ENCODE results near the gene ARHGEF17.

Gene ARHGEF17

GRCh38 chr11:73404048-73404447 is 96.0 kb downstream of the ARHGEF17 start:
- DNase-seq (ENCODE audit: extremely low read depth in 1 of 2, low read depth in 1 of 2): no peak

- no peak for DNase-seq (ENCODE audit: extremely low read depth in 1 of 2, low read depth in 1 of 2)
Observed at GRCh38 chr11:73404506-73405145, 96.5 kb downstream of the ARHGEF17 start.

GRCh38 chr11:73405146-73405510 is 97.1 kb downstream of the ARHGEF17 start:
- no peak for DNase-seq (ENCODE audit: extremely low read depth in 1 of 2, low read depth in 1 of 2)

- DNase-seq (ENCODE audit: extremely low read depth in 1 of 2, low read depth in 1 of 2): no peak
Observed at GRCh38 chr11:73406131-73406530, 98.1 kb downstream of the ARHGEF17 start.

GRCh38 chr11:73406619-73407018 is 98.5 kb downstream of the ARHGEF17 start:
- no peak for DNase-seq (ENCODE audit: extremely low read depth in 1 of 2, low read depth in 1 of 2)

- DNase-seq (ENCODE audit: extremely low read depth in 1 of 2, low read depth in 1 of 2): no peak
Observed at GRCh38 chr11:73409431-73409830, 101.4 kb downstream of the ARHGEF17 start.

- no peak for DNase-seq (ENCODE audit: extremely low read depth in 1 of 2, low read depth in 1 of 2)
Observed at GRCh38 chr11:73410627-73411026, 102.6 kb downstream of the ARHGEF17 start.

- DNase-seq (ENCODE audit: extremely low read depth in 1 of 2, low read depth in 1 of 2): no peak
Observed at GRCh38 chr11:73411031-73411430, 103.0 kb downstream of the ARHGEF17 start.

- DNase-seq (ENCODE audit: extremely low read depth in 1 of 2, low read depth in 1 of 2): no peak
Observed at GRCh38 chr11:73412308-73412707, 104.2 kb downstream of the ARHGEF17 start.

- no peak for DNase-seq (ENCODE audit: extremely low read depth in 1 of 2, low read depth in 1 of 2)
Observed at GRCh38 chr11:73413256-73413655, 105.2 kb downstream of the ARHGEF17 start.

- DNase-seq (ENCODE audit: extremely low read depth in 1 of 2, low read depth in 1 of 2): no peak
Observed at GRCh38 chr11:73414977-73415651, 107.0 kb downstream of the ARHGEF17 start.

- no peak for DNase-seq (ENCODE audit: extremely low read depth in 1 of 2, low read depth in 1 of 2)
Observed at GRCh38 chr11:73415854-73416615, 108.0 kb downstream of the ARHGEF17 start.

- no peak for DNase-seq (ENCODE audit: extremely low read depth in 1 of 2, low read depth in 1 of 2)
Observed at GRCh38 chr11:73416786-73417185, 108.7 kb downstream of the ARHGEF17 start.
